GM18511 (cell line): ENCODE results near the gene PRKN.
"Not testable (repeated sequence)": the region's sequence is repeated elsewhere in the genome, so short reads cannot be mapped to it uniquely, and the experiment has no call there.

Experiments
- ATAC-seq: cut with Tn5 transposase; IDR thresholded peaks from one replicate; pipeline ENCODE4 v1.9.1; 2021; ENCODE audit warnings: mild to moderate bottlenecking, moderate library complexity; ENCODE audit not compliant: unreplicated experiment

The PRKN gene

DNA sequence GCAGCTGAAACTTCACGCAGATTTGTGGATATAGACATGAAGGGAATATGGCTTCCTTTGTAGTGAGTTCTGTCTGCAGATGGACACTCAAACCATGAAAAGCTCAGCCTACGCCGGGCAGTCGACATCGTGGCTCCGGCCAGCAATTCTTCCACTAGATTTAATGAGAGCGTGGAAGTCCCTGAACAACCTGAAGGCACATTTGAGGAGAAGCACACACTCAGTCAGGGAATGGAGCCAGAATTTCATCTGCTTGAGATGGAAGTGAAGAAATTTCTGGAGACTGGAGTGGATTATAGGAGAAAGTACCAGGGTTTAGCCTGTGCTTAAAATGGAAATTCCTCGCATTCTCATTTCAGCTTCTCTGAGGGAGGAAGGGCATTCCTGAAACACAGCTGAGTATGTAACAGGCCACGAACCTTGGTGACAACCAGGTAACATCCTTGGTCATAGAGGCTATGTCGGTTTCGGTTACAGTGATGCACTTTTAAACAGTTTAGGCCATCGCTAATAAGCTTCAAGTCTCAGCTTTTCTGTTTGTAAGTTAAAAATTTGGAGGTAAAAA is 1373.2 kb downstream of the PRKN start:
- ATAC-seq: no peak

DNA sequence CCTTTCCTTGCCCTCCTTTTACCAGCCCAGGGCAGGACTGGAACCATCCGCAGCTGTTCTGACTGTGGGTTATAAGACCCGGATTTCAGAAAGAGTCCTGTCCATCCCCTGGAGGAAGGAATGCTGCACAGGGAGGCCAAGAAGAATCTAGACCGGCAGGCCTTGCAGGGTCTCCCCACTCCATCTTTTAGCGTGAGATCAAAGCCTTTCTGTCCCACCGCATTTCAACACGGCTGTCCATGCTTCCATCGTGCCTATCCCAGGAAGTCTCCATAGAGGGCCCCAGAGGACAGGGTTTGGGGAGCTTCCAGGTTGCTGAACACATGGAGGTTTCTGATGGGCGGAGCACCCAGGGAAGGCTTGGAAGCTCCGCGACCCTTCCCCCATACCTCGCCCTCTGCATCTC is 1374.4 kb downstream of the PRKN start:
- ATAC-seq: no peak

DNA sequence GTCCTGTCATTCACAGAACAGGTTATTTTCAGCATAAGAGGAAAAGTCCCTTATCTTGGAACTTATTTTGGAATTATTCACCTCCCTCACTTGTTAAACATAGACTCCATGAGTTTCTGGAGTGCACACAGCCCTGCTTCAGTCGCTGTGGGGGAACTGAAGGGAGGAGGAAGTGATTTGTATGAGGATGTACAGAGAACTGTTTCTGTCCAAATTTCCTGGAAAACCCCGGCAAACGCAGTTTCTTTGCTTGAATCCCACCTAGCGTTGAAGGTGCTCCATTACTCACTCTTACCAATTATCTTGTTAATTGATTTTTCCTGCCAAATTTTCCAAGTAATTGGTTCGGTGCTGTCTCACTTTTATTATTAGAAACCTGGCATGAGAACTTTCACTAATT is 1375.7 kb downstream of the PRKN start:
- ATAC-seq: no peak

DNA sequence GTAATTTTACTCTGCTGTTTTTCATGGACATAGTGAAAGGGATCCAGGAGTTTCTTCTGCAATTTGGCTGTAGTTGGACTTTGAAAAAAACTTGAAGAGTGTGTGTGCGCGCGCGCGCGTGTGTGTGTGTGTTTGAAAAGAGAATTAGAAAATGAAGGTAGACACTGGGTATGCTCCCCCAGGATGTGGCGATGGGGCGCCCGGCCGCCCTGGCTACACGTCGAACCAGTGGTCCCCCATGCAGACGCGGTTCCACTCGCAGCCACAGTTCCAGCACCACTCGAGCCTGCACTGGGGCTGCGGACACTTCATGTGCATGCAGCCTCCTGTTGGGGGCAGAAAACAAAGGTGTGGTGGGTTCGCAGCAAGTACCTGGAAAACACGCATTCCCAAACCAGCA is 1377.7 kb downstream of the PRKN start:
- ATAC-seq: no peak

DNA sequence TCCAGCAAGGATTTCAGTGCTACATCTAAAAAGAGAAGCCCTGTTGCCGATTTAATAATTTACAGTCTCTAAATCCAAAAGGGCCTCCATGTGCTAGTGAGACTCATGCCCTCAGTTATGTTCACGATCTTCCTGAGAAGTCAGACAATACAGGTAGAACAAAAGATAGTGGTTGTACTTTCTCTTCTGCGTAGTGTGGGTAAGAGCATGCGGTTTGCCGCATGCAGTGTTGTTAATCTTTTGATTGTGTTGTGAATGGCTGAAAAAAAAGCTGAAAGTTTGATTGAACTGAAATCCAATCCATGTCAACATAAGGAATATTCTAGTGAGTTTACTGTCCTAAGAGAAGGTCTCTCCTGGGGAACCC is 1379.0 kb downstream of the PRKN start:
- no peak for ATAC-seq

DNA sequence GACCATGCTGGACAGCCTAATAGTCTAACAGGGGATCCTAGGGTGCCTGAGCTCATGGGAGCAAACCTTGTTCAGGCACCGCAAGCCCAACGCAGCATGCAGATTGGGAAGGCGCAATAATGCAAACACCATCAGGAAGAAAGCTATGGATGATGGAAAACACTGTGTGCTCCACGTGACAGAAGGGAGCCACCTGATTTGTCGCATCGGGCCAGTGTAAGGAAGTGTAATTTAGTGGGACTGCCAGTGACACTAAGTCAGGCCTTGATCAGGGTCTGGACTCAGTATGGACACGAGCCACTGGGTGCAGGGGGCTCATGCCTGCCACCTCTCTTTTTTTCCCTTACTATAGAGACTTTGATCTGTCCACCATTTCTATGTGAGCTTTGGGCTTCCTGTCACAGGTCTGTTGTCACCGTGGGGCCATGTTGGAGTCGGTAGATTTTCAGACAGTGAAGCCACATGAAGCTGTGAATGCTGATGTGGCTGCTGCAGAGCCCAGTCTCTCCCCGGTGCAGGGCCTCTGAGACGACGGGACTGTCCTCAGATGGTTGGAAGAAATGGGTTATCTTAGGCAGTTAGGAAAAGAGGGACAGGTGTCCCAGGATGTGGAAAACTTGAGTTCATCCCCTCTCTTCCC is 1379.5 kb downstream of the PRKN start:
- no peak for ATAC-seq

DNA sequence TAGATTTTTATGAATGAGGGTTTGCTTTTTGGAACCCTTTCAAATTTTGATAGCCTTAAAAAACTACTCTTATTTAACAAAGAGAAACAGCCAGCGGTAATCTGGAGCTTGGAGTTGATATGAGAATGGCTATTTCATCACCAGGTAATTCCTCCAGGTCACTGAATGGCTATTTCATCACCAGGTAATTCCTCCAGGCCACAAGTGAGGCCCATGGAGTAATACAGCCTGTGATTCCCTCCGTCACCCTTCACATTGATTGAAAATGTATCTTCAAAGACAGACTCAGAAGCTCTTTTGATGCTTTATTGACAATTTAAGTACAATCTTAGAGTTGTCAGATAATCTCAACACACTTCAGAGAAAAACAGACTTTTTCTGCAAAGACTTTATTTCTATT is 1380.4 kb downstream of the PRKN start:
- ATAC-seq: no peak

DNA sequence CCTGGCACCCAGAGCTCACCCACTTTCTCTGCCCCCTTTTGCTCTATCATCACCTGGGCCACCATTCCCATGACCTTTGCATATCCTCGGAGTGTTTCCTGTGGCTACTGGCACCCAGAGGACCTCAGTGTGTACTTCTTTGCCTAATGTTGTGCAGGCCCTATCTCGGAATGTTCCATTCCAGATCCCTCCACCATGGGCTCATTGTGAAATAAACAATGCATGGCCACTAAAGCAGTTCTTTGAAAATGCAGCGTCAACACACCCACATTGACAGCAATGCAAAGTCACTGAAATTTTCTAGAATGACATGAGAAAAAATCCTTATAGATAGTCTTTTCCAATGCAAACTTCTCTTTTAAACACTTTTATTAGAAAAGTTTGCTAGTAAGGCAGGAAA is 1380.8 kb downstream of the PRKN start:
- ATAC-seq: no peak

DNA sequence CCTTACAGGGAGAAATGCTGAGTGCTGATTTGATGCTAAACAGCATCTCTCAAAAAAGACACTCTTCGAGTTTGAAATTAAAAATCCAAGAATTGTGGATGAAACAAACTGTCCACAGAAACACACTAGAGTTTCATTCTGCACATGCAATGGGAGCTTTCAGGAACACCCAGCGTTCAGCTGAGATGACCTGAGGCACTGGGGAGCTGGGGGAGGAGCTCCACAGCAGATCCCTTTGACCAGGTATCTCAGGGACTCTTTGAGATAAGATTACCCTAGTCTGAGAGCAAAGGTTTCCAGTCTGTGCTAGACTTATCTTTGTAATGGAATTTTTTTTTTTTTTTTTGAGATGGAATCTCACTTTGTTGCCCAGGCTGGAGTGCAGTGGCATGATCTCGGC is 1382.9 kb downstream of the PRKN start:
- no peak for ATAC-seq

DNA sequence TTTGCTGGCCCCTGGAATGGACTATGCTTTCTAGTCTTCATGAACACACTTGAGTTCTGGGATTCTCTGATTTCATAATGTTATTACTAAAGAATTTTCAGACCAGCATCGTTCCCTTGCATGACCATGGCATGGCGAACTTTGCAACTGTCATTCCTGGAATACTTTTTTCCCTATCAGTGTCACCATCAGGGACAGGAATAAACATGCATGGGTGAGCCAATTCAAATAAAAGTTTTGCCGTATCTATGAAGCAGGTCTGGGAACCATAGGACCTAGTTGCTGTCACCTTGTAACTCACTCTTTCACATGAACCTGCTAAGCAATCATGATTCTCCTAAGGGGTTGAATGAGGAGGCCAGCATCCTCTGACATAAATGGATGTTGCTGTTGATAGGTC is 1385.5 kb downstream of the PRKN start:
- no peak for ATAC-seq

DNA sequence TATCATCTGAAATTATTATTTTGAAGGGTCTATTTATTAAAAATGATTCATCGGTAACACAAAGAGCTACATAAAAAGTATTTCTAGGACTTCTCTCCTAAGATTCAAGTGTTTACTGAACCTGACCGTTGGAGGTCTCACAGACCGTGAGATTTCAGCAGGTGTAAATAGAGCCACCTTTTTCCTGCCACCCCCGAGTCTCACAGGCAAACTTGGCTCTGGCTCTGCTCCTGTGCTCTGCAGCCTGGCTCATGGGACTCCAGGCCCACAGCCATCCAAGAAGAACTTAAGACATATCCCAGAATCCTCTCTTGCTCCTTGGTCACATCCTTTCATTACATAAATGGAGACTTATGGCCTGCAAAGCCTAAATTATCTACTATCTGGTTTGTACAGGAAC is 1385.9 kb downstream of the PRKN start:
- ATAC-seq: no peak

DNA sequence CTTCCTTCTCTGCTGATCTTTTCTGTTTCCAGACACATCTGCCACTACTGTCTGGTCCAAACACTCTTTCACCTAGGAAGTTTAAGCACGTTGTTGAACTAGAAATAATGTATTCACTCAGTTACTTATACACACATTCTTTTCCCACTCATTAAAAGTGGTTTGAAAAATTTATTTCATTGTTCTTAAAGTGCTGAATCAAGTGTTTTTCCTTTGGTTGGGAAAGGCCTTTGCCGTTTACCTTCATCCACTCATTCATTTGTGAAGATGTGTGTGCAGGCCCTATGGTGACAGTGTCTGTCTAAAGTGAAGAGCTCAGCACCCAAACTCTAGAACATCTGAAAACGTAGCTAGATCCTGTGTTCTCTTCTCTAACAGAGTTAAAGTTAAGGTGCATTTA is 1389.6 kb downstream of the PRKN start:
- no peak for ATAC-seq

DNA sequence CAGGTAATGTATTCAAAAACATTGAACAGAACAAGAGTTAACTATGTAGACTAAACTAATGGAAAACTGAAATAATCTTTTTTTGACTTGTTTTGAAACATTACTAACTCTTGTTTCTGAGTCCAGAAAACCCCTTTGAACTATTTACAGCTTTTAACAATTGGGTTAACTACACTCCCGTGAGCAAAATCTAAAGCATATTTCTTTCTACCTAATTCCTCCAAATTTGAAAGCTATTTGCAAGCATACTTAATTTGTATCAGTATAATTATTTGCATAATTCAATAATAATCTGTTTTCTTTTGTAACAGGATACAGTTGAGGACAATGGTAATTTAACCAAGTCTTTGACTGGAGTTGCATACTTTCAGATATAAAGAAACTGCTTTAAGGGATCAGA is 1391.1 kb downstream of the PRKN start:
- ATAC-seq: no peak

DNA sequence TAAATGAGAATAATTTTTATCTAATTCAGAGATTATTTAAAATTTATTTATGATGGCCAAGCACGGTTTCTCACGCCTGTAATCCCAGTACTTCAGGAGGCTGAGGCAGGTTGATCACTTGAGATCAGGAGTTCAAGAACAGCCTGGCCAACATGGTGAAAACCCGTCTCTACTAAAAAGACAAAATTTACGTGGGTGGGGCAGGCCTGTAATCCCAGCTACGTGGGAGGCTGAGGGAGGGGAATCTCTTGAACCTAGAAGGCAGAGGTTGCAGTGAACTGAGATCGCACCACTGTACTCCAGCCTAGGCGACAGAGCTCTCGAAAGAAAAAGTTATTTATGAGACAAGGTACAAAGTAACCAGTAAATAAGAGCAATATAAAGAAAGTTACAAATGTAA is 1394.2 kb downstream of the PRKN start:
- no peak for ATAC-seq

DNA sequence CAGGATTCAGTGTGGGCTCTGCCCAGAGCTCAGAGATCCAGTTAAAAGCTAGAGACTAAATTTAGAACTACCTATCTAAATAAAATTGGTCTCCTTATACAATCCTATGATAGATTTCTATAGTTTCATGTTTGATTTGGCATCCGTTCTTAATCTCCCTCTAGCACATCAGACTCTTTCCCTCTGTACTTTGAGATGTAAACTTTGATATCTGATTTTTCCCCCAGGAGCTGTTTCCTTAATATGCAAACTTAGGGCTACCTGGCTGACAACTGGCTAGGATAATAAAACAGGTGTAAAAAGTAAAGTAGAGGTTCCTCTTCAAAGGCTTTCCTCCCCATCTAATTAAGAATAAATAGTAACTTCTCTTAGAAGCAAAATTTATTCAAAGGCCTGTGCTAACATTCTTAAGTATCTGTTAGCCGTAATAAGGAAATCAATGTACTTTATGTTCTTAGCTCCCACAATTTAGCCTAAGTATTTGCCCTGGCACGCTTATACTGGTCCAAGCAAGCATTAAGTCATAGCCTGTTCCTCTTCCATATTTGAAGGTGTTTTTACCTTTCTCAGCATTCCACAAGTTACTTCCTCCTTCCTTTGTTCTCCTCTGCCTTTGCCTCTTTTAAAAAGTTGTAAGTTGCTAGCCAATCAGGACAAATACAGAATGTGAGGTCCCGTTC is 1396.0 kb downstream of the PRKN start:
- not testable (repeated sequence) for ATAC-seq

DNA sequence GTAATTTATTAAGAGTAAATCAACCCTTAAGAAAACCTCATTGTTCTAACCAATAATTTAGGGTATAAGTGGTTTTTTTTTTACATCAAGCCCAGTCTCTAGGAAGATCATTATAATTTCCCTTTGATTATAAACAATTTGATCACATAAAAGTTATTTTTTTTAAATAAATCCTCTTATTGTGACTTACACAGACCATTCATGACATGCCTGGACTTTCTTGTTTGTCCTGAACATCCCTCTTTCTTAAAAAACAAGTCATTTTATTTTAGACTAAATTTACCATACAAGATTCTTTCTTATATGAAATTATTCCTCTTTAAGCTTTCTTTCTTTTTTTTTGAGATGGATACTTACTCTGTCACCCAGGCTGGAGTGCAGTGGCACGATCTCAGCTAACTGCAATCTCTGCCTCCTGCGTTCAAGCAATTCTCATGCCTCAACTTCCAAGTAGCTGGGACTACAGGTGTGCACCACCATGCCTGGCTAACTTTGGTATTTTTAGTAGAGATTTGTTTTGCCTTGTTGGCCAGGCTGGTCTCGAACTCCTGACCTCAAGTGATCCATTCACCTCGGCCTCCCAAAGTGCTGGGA is 1400.1 kb downstream of the PRKN start:
- ATAC-seq: no peak

DNA sequence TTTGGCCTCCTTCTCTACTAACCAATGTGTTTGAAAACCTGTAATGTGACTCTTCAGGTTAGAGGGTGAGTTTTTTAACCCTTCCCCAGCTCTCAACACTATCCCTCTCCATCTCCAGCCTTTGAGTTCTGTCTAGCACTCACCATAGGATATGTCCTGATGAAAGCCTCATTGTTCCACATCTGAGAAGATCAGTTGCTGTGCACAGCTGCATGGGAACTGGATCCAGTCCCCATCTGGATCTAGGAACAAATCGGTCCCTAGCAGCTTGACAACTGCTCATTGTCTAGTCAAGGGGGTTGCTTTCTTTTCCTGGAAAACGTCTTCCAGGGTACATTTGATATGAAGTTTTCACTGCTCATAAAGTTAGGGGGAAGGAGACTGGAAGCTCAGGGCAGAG is 1408.3 kb downstream of the PRKN start:
- no peak for ATAC-seq

DNA sequence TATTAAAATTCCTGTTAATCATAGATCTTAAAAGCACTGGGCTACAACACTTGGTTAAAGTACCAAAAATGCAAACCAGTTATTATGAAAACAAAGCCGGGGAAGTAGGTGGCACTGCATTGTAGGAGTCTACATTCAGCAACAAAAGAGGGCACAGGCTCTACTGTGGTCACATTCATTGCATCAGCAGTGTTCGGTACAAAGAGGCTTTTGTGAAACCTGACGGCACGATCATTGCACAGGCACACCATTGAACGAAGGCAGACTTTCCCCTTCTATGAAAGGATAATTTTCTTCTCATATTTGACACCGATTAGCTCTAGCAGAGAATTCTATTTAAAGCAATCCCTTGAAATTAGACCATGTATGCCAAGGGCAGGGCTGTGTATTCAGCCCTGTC is 1409.1 kb downstream of the PRKN start:
- ATAC-seq: no peak

DNA sequence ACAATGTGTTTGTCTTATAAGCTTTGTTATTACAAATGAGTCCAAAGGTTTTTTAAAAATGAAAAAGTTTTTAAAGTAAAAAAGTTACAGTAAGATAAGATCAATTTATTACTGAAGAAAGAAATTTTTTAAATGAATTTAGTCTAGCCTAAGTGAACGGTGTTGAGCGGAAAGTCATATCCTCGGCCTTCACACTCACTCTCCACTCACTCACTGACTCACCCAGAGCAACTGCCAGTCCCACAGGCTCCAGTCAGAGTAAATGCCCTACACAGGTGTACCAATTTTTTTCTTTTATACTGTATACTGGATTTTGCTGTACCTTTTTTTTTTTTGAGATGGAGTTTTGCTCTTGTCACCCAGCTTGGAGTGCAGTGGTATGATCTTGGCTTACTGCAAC is 1411.0 kb downstream of the PRKN start:
- no peak for ATAC-seq

DNA sequence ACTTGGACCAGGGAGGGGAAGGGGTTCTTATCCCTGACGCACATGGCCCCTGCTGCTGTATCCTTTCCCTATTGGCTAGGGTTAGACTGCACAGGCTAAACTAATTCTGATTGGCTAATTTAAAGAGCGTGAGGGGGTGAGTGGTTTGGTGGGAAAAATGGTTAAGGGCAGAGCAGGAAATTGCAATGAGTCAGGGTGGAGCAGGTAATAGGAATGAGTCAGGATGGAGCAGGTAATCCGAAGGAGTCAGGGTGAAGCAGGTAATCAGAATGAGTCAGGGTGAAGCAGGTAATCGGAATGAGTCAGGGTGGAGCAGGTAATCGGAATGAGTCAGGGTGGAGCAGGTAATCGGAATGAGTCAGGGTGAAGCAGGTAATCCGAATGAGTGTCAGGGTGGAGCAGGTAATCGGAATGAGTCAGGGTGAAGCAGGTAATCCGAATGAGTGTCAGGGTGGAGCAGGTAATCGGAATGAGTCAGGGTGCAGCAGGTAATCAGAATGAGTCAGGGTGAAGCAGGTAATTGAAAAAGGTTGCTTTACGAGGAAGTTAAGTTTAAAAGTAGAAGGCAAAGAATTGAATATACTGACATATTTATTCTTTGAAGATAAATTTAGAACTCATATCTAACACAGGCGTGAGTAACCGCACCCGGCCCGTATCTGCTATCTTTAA is 1412.2 kb downstream of the PRKN start:
- not testable (repeated sequence) for ATAC-seq

DNA sequence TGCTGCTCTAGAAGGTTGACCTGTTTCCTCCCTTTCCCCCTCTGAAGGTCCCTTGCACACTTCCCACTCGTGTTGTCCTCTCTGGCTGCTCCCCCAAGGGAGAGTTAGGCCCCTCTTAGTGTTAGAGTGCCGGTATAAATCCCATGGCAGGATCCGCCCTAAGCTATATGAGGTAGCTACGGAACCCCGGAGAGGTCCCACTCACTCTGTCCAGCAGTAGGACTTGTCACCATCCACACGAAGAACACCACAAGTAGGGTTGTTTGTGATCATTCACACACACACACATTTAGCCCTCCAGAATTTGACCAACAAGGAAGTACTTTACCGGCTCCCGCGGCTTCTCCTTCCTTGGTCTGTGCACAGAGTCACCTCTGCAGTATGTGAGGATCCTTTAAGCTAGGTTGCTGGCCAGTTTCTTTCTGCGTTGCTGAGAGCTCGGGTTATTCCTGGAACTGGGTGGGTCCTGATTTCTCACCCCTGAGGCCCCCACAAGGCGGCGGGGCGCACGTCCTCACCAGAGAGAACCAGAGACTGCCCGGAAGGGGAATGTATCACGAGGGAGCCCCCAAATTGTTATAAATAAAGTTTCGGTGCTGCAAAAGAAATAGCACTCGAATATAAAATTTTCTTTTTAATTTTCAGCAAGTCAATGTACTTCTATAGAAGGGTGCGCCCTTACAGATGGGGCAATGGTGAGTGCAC is 1412.9 kb downstream of the PRKN start:
- not testable (repeated sequence) for ATAC-seq
